Measurements from ENCODE around the gene CLCA1.

CLCA1 gene

DNA sequence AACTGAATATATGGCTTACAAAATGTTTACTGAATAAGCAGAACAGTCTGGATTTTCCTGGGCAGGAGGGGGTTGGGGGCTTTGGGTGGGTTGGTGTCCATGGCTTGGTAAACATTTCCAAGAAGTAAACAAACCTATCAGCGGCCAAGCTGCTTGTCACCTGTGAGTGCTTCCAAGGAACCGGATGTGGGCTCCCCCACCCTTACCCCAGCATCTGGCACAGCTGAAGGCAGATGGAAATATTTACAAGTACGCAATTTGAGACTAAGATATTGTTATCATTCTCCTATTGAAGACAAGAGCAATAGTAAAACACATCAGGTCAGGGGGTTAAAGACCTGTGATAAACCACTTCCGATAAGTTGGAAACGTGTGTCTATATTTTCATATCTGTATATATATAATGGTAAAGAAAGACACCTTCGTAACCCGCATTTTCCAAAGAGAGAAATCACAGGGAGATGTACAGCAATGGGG, at the start of gene CLCA1:
Gene CLCA1, plus strand, starts transcription at position 427 of the 477 bp plus-strand sequence. Its CDS starts 45 bp downstream, at position 472.
- no peak for FAIRE-seq
- DNase-seq (ENCODE audit: insufficient read length, low spot score): no peak

- peak; percentile 24 for DNase-seq (ENCODE audit: insufficient read length, low spot score)
- peak; percentile 87 for FAIRE-seq
These were observed 49.3 kb upstream of the CLCA1 start for GRCh38 chr1:86419277-86419903.

- FAIRE-seq (no peak), DNase-seq (ENCODE audit: insufficient read length, low spot score) (no peak)
These were observed 47.0 kb upstream of the CLCA1 start for GRCh38 chr1:86421601-86422280.

- no peak for FAIRE-seq
- DNase-seq (ENCODE audit: insufficient read length, low spot score): no peak
These were observed 45.3 kb upstream of the CLCA1 start for GRCh38 chr1:86423473-86423872.

- DNase-seq (ENCODE audit: insufficient read length, low spot score) (no peak), FAIRE-seq (no peak)
These were observed 44.9 kb upstream of the CLCA1 start, which contains the start of gene CLCA2 for GRCh38 chr1:86423873-86424272. CLCA2 (plus strand) TSS chr1:86424171; CDS start chr1:86424248, 77 bp downstream.

GRCh38 chr1:86429122-86429725, 39.5 kb upstream of the CLCA1 start:
- DNase-seq (ENCODE audit: insufficient read length, low spot score): no peak
- FAIRE-seq: no peak

DNA sequence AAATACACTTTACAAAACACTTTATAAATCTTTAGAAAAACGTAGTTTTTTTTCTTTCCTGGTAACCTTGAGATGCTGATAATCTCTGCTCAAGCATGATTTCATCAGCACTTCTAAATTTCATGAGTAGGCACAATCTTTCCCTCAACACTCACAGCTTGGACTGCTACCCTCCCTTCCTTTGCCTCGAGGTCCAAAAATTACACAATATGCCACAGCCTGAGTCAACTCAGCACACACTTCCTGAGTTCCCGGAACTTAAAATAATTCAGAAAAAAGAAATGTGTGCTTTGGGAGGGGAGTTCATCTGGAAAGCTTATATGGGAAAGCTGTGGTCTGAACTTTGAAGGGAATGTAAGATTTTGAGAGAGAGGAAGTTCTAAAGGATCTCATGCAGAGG, 38.9 kb upstream of the CLCA1 start:
- FAIRE-seq (no peak), DNase-seq (ENCODE audit: insufficient read length, low spot score) (no peak)

DNA sequence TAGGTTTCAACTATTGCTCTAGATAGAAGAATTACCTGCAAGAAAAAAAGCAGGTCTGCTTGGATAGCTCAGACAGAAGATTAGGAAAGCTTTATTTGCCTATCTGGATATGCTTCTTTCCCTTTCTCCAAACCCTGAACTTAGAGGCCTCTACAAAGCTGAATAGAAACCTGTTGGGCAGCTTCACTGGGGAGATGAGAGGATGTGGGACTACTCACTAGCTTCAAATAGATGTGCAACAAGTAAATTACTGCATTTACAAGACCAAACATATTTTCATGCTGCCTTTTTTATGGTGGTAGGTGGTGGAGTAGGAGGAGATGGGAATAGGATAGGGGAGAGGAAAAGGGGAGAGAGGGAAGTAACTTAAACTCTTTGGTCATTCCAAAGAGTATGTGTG, 38.4 kb upstream of the CLCA1 start:
- no peak for FAIRE-seq

GRCh38 chr1:86434059-86434458, 34.7 kb upstream of the CLCA1 start:
- DNase-seq (ENCODE audit: insufficient read length, low spot score) (no peak), FAIRE-seq (no peak)

More for the DNA sequence above, 38.4 kb upstream of the CLCA1 start:
- no peak for DNase-seq (ENCODE audit: insufficient read length, low spot score)

GRCh38 chr1:86435327-86435726, 33.4 kb upstream of the CLCA1 start:
- no peak for DNase-seq (ENCODE audit: insufficient read length, low spot score)
- no peak for FAIRE-seq

GRCh38 chr1:86436041-86436440, 32.7 kb upstream of the CLCA1 start:
- DNase-seq (ENCODE audit: insufficient read length, low spot score) (no peak), FAIRE-seq (no peak)

DNA sequence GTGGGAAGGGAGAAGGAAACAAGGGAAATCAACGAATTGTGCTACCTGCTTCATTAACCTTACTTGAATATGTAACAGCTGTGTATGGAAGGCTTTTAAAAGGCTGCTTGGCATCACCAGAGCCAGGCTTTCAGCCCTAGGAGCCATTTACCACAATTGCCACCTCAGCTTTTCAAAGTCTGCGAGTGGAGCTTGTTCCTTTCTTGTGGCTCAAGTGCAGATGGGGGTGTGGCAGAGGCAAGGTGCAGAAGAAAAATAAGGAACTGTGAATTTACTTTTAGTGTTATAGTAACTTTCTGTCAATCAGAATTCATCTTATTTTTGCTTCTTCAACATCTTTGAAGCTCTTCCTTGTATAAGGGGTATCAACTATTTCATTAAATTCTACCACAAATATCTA, 27.1 kb upstream of the CLCA1 start:
- no peak for DNase-seq (ENCODE audit: insufficient read length, low spot score)
- no peak for FAIRE-seq

GRCh38 chr1:86441997-86442396, 26.7 kb upstream of the CLCA1 start:
- FAIRE-seq: no peak
- no peak for DNase-seq (ENCODE audit: insufficient read length, low spot score)

GRCh38 chr1:86445919-86446318, 22.8 kb upstream of the CLCA1 start:
- no peak for DNase-seq (ENCODE audit: insufficient read length, low spot score)
- FAIRE-seq: no peak

DNA sequence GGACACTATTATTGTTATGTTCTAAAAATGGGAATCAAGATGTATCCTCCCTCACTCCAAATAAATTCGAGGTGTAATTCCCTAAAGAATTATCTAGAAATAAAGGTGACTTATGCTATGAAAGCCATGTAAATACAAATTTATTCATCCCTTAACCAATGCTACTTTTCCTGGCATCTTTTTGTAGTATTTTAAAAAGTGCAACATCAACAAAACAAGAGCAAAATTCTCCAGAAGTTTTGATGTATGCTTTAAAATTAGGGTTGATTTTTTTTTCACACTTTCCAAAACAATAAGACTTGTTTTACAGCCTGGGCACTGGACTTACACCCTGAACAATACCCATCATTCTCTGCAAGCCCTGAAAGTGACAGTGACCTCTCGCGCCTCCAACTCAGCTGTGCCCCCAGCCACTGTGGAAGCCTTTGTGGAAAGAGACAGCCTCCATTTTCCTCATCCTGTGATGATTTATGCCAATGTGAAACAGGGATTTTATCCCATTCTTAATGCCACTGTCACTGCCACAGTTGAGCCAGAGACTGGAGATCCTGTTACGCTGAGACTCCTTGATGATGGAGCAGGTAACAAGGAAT, 21.4 kb upstream of the CLCA1 start:
- DNase-seq (ENCODE audit: insufficient read length, low spot score) (no peak), FAIRE-seq (no peak)

- no peak for DNase-seq (ENCODE audit: insufficient read length, low spot score)
- no peak for FAIRE-seq
These were observed 20.1 kb upstream of the CLCA1 start for GRCh38 chr1:86448670-86449069.

GRCh38 chr1:86449103-86449502, 19.6 kb upstream of the CLCA1 start:
- no peak for DNase-seq (ENCODE audit: insufficient read length, low spot score)
- no peak for FAIRE-seq

DNA sequence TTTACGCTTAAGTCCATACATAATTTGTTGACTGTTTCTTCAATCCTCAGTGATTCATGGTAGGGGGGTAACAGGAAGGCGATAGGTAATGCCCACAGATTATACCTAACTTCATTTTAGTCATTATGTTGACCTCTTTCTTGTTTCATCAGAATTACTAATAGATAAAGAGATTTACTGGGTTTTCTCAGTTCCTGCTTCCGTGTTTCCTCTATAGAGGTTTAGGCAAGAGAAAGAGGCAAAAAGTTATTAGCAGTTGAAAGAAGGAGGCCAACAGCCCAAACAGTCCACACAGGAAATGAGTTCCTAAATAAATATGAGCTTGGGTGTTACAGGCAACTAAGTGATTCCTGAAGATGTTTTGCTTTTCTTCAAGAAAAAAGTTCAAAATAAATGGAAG, 17.9 kb upstream of the CLCA1 start:
- DNase-seq (ENCODE audit: insufficient read length, low spot score): no peak
- FAIRE-seq: no peak

- FAIRE-seq: no peak
- DNase-seq (ENCODE audit: insufficient read length, low spot score): no peak
These were observed 15.1 kb upstream of the CLCA1 start for GRCh38 chr1:86453664-86454063.

GRCh38 chr1:86455073-86455472, 13.7 kb upstream of the CLCA1 start:
- DNase-seq (ENCODE audit: insufficient read length, low spot score): no peak
- no peak for FAIRE-seq

GRCh38 chr1:86460998-86461397, 7.7 kb upstream of the CLCA1 start:
- FAIRE-seq (no peak), DNase-seq (ENCODE audit: insufficient read length, low spot score) (no peak)

DNA sequence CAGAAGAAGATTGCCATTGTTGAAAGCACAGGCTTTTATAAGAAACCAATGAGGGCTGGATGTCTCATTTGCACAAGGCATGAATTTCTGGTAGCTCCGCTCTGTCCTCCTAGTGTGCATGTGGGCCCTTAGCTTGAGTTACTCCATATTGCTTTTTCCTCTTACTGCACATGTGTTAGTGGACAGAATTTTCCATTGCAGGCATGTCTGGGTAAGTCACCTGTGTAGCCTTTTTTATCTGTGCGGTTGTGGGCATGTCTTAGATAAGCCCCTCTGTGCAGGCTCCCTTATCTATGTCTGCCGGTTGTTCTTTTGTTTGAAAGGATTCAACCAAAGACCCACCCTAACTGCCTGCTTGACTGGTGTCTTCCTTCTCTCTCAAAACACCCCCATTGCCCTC, 7.2 kb upstream of the CLCA1 start:
- FAIRE-seq (no peak), DNase-seq (ENCODE audit: insufficient read length, low spot score) (no peak)
